Endothelial cell of umbilical vein (primary cell): Measurements from ENCODE around the gene ALX3. TPM values are rescaled to one million over a fixed set of nuclear protein-coding genes. Genes with fewer than 3 reads are reported as not detected.

Source experiments
- BruUV-seq: library from RNA; stranded (reverse); fragments of 400-500 nt; replicated peaks from 2 replicates; lab custom pipeline; 2021; lab: Mats Ljungman, UMichigan
- CTCF ChIA-PET: fragments of 300-600, 350-600 bp; sonication (Branson Sonifier 250); formaldehyde crosslinking; loops from one replicate; lab custom pipeline; 2021; ENCODE audit warnings: antibody characterized with exemption, inconsistent platforms; lab: Charles Lee
- POLR2A ChIA-PET: fragments of 300-600, 350-600 bp; sonication (Branson Sonifier 250); formaldehyde crosslinking; loops from one replicate; lab custom pipeline; 2021; ENCODE audit warnings: antibody characterized with exemption, inconsistent platforms; lab: Charles Lee
- DNase-seq: peaks from one replicate; pipeline ENCODE4 v3.0.0-alpha.2; 2011; ENCODE audit warnings: low read depth, low spot score
- FAIRE-seq: peaks from 2 replicates; lab custom pipeline; 2011; peaks lifted over from hg19 to GRCh38; lab: Jason Lieb, UNC
- H2AFZ ChIP-seq: 2 replicates; pipeline ENCODE4 v1.6.0; 2012; ENCODE audit warnings: low read depth, low read length, control low read depth, inconsistent platforms
- H3K27ac ChIP-seq: 2 replicates; pipeline ENCODE4 v1.5.1; 2011; ENCODE audit warnings: low read depth, mild to moderate bottlenecking, control low read depth, low read length, moderate library complexity; ENCODE audit not compliant: insufficient read depth
- H3K27me3 ChIP-seq, 2 experiments: 2 replicates each; pipeline versions ENCODE4 v1.6.0 to v1.6.1; 2011; ENCODE audit warnings: low read length in 2 of 2, mixed read lengths in 1 of 2; ENCODE audit not compliant: control insufficient read depth in 2 of 2, insufficient read depth in 2 of 2
- H3K36me3 ChIP-seq, 2 experiments: 2 replicates in 1 of 2; 3 replicates in 1 of 2; pipeline ENCODE4 v1.5.1; 2011; ENCODE audit warnings: low read length in 2 of 2, mild to moderate bottlenecking in 1 of 2, moderate library complexity in 1 of 2; ENCODE audit not compliant: control insufficient read depth in 2 of 2, insufficient read depth in 2 of 2; ENCODE audit errors: extremely low read depth in 1 of 2
- H3K4me1 ChIP-seq: 3 replicates; pipeline ENCODE4 v1.5.1; 2011; ENCODE audit warnings: mild to moderate bottlenecking, low read length; ENCODE audit not compliant: control insufficient read depth, insufficient read depth; ENCODE audit errors: extremely low read depth
- H3K4me2 ChIP-seq: 2 replicates; pipeline ENCODE4 v1.6.1; 2011; ENCODE audit warnings: low read length, control low read depth, mixed read lengths; ENCODE audit not compliant: insufficient read depth
- H3K4me3 ChIP-seq, 3 experiments: fragments of 200-600 bp in 1 of 3; sonication (generic), shearing (Covaris generic) in 1 of 3; replicated peaks in 1 of 3; 2 replicates each; pipeline ENCODE4 v1.5.1; 2011 to 2016; ENCODE audit warnings: control low read depth in 3 of 3, low read length in 3 of 3, mild to moderate bottlenecking in 2 of 3, inconsistent platforms in 1 of 3, low read depth in 1 of 3, moderate library complexity in 1 of 3; ENCODE audit not compliant: insufficient read depth in 1 of 3
- H3K79me2 ChIP-seq: 2 replicates; pipeline ENCODE4 v1.6.0; 2012; ENCODE audit warnings: low read length, inconsistent platforms; ENCODE audit not compliant: control insufficient read depth, insufficient read depth
- H3K9ac ChIP-seq: replicated peaks from 2 replicates; pipeline ENCODE3; 2011; ENCODE audit warnings: low read length, control low read depth; ENCODE audit not compliant: insufficient read depth; ENCODE audit errors: extremely low read depth
- H3K9me1 ChIP-seq: replicated peaks from 3 replicates; pipeline ENCODE4 v1.6.0; 2011; ENCODE audit warnings: mild to moderate bottlenecking, low read length; ENCODE audit not compliant: control insufficient read depth, insufficient read depth; ENCODE audit errors: extremely low read depth
- H3K9me3 ChIP-seq: replicated peaks from 2 replicates; pipeline ENCODE4 v1.5.1; 2012; ENCODE audit warnings: low read length, inconsistent platforms; ENCODE audit not compliant: control insufficient read depth, insufficient read depth
- H4K20me1 ChIP-seq: replicated peaks from 2 replicates; pipeline ENCODE3; 2011; ENCODE audit warnings: mild to moderate bottlenecking, low read length; ENCODE audit not compliant: control insufficient read depth, insufficient read depth; ENCODE audit errors: extremely low read depth
- EZH2 ChIP-seq: IDR thresholded peaks from 2 replicates; pipeline ENCODE4 v1.6.1; 2012; ENCODE audit warnings: borderline replicate concordance, low read depth, mild to moderate bottlenecking, moderate library complexity, low read length, inconsistent platforms; ENCODE audit not compliant: severe bottlenecking
- FOS ChIP-seq: IDR thresholded peaks from 2 replicates; pipeline ENCODE4 v1.6.1; 2011; ENCODE audit warnings: mild to moderate bottlenecking, low read length, moderate library complexity, borderline replicate concordance; ENCODE audit not compliant: insufficient read depth
- GATA2 ChIP-seq: IDR thresholded peaks from 2 replicates; pipeline ENCODE4 v1.7.0; 2011; ENCODE audit warnings: low read depth, mild to moderate bottlenecking, moderate library complexity, mixed read lengths, low read length; ENCODE audit not compliant: insufficient read length, insufficient read depth
- JUN ChIP-seq: IDR thresholded peaks from 2 replicates; pipeline ENCODE4 v1.6.1; 2011; ENCODE audit warnings: borderline replicate concordance, low read depth; ENCODE audit not compliant: insufficient read length, insufficient read depth
- MAX ChIP-seq: IDR thresholded peaks from 2 replicates; pipeline ENCODE4 v1.6.1; 2011; ENCODE audit not compliant: insufficient read depth, insufficient read length
- POLR2A ChIP-seq: IDR thresholded peaks from 2 replicates; pipeline ENCODE4 v1.6.1; 2012; ENCODE audit warnings: low read depth, mild to moderate bottlenecking, control low read depth, low read length
- POLR2AphosphoS5 ChIP-seq: IDR thresholded peaks from 2 replicates; pipeline ENCODE4 v1.6.1; 2012; ENCODE audit warnings: low read depth, mild to moderate bottlenecking, control low read depth, low read length, moderate library complexity; ENCODE audit not compliant: insufficient read depth
- dilution Hi-C: fragments of 300-500 bp; cut with MboI; formaldehyde crosslinking; loops from one replicate; pipeline ENCODE4 v1.15.0; 2019; ENCODE audit warnings: low sequenced_read_pairs; ENCODE audit not compliant: extremely low pct_ligation_motif_present
- intact Hi-C: fragments of 100-400 bp; cut with micrococcal nuclease; formaldehyde crosslinking; loops from one replicate; pipeline ENCODE4 v1.10.0; 2022
- polyA plus RNA-seq, 4 experiments: library from polyadenylated mRNA; depleted of rRNA in 3 of 4; stranded (reverse) in 3 of 4; unstranded in 1 of 4; fragments of >200 nt; gene quantifications; 2 replicates each; pipeline versions ENCODE4 v1.2.1 to v1.2.3, GENCODE V29; 2011 to 2012; ENCODE audit warnings: missing spikeins in 1 of 4
- total RNA-seq: library from RNA; stranded (reverse); gene quantifications from 2 replicates; pipeline ENCODE4 v1.2.3, GENCODE V29; 2021
- TF ChIP-seq, protein P1 (sequence below), 2 donors: IDR thresholded peaks; 1 replicate in 1 of 2; 2 replicates in 1 of 2; pipeline ENCODE4 v1.5.1; 2011; ENCODE audit warnings: low read length in 2 of 2, mild to moderate bottlenecking in 2 of 2, moderate library complexity in 2 of 2, control low read depth in 1 of 2, inconsistent platforms in 1 of 2, low read depth in 1 of 2; ENCODE audit not compliant: insufficient read depth in 1 of 2; ENCODE audit errors: extremely low read depth in 1 of 2

ALX3 gene
- total and polyA plus RNA-seq, 2 donors (not counting 3 experiments of a cell fraction or from before 2014, with no cell fraction given) = not detected

DNA sequence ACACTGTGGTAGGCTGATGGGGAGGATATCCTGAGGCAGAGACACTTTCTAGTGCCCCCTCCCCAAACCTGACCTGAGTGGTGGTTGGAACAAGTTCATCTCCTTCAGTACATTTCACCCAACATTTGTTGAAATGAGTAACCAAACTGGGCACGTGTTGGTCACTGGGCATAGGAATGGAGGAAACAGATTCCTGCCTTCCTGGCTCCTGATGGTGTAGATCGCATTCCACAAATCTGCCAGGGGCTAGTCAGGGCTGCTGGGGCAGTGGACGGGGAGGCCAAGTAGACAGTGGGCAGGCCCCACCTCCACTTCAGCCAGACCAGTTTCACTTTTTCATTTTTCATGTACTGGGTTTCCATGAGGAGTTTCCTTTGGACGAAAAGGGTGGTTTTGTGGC is 16.5 kb upstream of the ALX3 start:
- H3K27ac ChIP-seq = no peak overlapping the region
- H4K20me1 ChIP-seq = no peaks in the 10 kb centered on the region
- dilution Hi-C loops = no loop called here
- CTCF ChIA-PET = interaction anchor here (0.9 to 8.3 kb wide), 3 partner anchors 16 to 409 kb away, joined by 3 to 272 read pairs (median 6); no protein-coding TSS in a partner anchor
- TF ChIP-seq POLR2A (no peak), FOS (no peak), GATA2 (no peak), EZH2 (no peak), JUN (no peak), MAX (no peak), POLR2AphosphoS5 (no peak)
- TF ChIP-seq, protein P1, sequence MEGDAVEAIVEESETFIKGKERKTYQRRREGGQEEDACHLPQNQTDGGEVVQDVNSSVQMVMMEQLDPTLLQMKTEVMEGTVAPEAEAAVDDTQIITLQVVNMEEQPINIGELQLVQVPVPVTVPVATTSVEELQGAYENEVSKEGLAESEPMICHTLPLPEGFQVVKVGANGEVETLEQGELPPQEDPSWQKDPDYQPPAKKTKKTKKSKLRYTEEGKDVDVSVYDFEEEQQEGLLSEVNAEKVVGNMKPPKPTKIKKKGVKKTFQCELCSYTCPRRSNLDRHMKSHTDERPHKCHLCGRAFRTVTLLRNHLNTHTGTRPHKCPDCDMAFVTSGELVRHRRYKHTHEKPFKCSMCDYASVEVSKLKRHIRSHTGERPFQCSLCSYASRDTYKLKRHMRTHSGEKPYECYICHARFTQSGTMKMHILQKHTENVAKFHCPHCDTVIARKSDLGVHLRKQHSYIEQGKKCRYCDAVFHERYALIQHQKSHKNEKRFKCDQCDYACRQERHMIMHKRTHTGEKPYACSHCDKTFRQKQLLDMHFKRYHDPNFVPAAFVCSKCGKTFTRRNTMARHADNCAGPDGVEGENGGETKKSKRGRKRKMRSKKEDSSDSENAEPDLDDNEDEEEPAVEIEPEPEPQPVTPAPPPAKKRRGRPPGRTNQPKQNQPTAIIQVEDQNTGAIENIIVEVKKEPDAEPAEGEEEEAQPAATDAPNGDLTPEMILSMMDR (IDR thresholded peaks at IDR 0.05; ENCODE audit: extremely low read depth in 1 of 2, insufficient read depth in 1 of 2, low read depth in 1 of 2, low read length in 2 of 2) = no peak
- POLR2A ChIA-PET = no interaction called here
- H3K4me3 ChIP-seq = no peak overlapping the region
- DNase-seq = no peak
- FAIRE-seq = no peak
- H2AFZ ChIP-seq = no peak overlapping the region
- peaks cover 55 to 57% of the 10 kb centered on the region in 2 experiments for H3K27me3 ChIP-seq
- no peaks in the 10 kb centered on the region for H3K36me3 ChIP-seq
- H3K9me1 ChIP-seq = no peaks in the 10 kb centered on the region
- H3K79me2 ChIP-seq = no peaks in the 10 kb centered on the region
- H3K9ac ChIP-seq = no peak overlapping the region
- no peaks in the 10 kb centered on the region for H3K9me3 ChIP-seq
- intact Hi-C loops = no loop called here
- peaks cover 6% of the 10 kb centered on the region for H3K4me1 ChIP-seq
- no TSS peak for BruUV-seq
- no peak overlapping the region for H3K4me2 ChIP-seq
